SIG-M5 (cell line): ENCODE measurements around the gene TMEM150B.

Experiments used
- DNase-seq: peaks from one replicate; lab custom pipeline; 2025; lab: John Stamatoyannopoulos, UW

TMEM150B gene

DNA sequence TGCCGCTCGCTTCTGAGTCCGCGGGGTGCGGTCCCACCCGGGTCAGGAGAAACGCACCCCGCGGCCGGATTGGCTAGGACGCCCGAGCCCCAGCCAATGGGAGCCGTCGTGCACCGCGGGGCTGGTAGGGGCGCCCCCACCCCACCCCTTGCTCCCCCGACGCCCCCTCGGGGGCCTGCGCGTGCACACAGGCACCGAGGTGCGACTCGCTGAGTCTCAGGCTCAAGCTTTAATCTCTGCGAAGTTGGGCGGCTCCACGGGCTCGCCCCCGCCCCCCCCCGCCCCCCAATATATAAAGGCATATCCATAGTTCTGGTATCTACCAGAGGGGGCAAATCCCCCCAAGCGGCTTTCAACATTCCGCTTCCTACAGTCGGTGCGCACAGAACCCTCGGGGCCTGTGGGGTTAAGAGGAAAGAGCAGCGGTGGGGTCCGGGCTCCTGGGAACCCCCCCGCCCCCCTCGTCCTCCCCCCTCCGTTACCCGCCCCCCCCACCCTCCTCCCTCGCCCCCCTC lies 29.6 kb upstream of the TMEM150B start, which contains the start of gene COX6B2:
Gene COX6B2 (minus strand): TSS at position 22 of the 515 bp plus-strand sequence. CDS start 198 bp downstream, outside the sequence.
- DNase-seq: no peak

DNA sequence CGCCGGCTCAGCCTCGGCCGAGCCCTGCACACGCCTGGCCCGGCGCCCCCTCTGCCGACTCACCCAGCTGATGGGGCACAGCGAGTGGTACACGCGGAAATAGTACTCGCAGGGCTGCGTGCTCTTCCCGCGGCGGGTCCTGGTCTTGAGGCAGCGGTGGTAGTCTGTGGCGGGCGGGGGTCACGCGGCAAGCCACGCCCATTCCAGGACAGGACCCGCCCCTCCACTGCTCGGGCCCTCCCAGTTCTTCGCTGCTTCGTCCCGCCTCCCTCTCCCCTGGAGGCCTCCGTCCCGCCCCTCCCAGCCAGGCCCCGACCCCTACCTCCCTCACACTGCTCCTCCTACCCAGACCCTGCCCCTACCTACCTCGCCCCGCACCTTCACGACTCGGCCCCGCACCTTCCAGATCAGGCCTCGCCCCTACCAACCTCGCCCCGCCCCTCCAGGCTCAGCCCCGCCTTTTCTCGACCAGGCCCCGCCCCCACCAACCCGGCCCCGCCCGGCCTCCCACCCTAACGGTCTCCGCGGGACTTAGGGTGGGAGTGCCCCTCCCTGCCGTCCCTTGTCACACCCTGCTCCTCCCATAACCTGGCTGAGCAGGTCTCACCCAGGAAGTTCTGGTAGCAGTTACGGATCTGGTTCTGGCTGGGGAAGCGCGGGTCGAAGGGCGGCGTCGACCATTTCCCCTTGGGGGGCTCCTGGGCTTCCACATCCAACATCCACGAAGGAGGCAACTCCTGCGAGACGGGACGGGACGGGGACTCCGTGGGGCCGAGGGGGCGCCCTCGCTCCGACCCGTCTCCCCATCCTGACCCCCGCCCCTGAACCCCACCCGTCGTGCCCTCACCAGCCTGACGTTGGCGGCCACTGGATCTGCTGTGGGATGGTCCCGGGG lies 28.9 kb upstream of the TMEM150B start:
- no peak for DNase-seq

DNA sequence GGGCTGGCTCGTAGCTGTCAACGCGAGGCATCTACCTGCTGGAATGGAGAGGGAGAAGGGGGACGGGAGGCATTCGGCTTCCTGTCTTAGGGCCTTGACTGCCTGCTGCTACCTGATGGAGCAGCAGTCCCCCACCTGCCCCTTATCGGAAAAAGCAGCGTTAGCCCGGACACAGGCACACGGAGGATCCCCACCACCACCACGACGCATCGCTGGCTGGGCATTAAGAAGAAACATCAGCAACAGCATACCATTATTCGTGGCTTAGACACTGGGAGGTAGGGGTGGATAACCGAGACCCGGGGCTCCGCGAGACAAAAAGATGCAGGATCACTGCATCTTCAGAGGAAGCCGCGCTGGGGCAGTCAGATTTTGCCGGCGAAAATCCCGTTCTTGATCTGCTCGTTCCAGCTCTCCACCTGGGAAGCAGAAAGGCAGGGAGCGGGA lies 28.2 kb upstream of the TMEM150B start:
- no peak for DNase-seq

DNA sequence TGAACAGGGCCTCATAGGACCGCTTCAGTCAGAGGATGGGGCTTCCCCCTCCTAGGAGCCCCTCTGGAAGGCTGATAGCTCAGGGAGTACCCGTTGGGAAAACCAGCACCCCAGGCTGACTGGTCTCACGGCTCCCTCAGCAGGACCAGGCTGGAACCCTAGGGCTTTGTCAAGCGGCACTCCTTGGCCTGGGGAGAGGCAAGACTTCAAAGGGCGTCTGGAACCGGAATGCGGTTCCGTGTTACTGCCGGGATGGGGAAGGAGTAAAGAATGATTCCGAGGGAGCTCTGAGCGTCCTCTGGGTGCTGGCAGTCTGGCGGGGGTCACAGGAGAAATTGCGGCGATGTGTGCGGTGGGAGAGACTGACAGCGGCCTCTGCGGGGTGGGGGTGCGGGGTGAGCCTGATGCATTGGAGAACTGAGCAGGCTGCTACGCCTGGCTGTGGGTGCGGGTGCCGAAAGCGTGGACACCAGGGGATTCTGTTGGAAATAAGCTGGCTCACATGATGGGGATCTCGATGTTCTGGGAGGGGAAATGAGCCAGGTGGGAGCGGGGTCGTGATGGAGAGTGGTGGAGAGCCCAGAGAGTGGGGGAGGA lies 27.5 kb upstream of the TMEM150B start:
- no peak for DNase-seq

DNA sequence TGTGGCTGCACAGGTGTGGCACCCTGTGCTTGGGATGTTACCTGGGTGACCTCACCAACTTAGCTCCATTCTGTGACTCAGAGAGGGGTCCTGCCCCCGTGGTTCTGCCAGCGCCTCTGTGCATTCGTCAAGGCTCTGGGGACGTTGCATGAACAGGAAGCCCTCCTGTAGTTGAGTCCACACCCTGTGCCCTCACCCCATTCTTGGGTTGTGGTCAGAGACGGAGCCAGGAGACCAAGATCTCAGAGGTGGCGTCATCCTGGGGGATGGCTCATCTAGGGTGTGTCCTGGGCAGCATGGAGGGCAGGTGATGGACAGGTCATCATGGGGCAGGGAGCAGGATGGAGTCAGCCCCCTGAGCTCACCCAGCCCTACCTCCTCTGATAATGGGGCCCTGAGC lies 26.9 kb upstream of the TMEM150B start:
- DNase-seq: no peak

DNA sequence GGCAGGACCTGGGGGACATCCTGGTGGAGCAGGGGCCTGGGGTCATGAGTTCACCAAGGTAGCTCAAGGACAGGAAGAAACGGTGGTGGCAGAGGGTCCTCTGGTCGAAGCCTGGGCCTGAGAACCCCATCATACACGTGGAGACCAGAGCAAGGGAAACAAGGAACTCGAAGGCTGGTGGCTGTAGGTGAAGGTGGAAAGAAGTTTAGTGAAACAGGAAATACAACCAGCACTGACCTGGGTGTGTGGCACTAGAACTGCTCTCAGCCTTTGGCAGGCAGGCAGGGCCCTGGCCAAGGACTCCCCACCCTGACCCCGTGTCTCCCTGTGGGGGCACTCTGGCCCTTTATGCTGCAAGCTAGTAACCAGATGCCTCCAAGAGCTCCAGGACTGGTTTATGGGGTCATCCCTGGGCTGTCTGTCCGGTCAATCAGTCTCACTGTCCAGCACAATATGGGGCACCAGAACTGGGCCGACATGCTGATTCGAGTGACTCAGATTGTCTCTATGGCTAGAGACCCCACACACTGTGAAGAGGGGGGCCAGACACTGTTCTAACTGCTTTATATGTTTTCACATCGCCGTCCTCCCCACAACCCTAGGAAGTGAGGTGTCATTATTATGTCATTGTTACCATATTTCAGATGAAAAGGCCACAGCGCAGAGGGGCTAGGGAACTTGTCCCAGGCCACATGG lies 25.6 kb upstream of the TMEM150B start:
- no peak for DNase-seq

DNA sequence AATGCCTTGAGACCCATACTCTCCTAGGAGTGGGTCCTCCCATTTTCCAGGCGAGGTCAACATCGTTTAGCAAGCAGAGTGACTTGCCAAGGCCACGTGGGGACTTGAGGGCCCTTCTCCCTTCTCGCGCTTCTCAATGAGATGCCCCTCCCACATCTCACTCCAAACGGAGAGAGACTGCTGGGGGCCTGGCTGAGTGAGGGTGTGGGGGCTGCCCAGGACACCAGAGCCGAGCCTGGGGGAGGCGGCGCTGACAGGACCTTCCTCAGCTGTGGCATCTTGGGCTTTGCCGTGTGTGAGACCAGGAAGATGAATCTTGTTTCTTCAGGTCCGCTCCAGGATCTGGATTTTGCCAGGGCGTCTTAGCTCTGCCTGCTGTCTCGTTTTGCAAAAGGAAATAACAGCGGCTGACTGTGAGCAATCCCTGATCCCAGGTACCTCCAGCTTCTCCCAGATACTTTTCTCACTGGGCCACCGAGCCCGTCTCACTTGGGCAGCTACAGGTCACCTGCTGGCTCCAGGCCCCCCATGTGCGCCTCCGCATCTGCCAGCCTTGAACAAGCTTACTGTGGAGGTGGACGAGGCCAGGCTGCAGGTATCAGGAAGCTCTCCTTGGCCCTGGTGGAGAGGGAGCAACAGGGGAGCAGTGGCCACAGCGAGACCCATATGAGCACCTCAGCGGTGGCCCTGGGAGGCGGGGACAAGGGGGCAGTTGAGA lies 23.3 kb upstream of the TMEM150B start:
- DNase-seq: no peak

DNA sequence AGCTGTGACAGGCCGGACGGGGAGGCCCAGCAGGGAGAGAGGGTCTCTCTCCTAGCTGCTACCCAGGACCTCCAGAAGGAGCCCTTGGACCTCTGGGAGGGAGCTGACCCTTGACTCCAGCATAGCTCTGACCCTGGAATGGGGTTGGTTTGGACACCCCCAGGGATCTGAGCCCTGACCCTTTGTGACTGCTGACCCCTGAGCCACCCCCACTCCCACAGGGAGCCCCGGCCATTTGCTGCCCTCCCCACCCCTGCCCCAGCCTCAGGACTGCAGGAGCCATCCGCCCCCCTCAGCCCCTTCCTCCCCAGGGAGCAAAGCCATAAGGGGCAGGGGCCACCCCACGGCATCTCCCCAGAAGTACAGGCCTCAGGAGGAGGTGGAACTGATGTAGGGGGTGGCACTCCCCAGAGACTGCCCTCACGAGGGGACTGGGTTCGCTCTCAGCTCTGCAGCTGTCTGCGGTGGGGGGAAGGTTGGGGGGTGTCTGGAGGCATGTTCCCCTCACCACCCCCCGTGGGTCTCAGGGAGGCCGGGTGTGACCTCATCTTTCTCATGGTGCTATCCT lies 22.4 kb upstream of the TMEM150B start:
- DNase-seq: no peak

DNA sequence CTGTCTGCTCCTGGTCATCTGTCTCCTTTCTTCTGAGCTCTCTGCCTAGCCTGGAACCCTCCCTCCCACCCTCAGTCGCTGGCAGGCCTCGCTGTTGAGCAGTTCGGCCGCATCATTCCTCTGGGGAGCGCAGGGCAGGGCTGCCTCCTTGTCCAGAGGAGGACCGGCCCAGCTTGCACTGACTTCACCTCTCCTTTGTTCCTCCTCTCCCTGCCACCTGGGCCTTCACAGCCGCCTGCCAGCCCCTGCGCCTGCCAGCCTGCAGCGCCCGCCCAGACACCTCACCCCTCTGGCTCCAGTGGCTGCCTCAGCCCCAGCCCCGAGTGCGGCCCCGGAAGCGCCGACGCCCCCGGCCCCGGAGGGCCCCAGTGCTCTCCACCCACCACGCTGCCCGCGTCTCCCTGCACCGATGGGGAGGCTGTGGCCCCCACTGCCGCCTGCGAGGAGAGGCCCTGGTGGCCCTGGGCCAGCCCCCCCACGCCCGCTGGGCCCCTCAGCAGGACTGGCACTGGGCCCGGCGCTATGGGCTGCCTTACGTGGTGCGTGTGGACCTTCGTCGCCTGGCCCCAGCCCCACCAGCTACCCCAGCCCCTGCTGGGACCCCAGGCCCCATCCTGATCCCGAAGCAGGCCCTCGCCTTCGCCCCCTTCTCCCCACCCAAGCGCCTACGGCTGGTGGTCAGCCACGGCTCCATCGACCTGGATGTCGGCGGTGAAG lies 21.7 kb upstream of the TMEM150B start:
- no peak for DNase-seq

DNA sequence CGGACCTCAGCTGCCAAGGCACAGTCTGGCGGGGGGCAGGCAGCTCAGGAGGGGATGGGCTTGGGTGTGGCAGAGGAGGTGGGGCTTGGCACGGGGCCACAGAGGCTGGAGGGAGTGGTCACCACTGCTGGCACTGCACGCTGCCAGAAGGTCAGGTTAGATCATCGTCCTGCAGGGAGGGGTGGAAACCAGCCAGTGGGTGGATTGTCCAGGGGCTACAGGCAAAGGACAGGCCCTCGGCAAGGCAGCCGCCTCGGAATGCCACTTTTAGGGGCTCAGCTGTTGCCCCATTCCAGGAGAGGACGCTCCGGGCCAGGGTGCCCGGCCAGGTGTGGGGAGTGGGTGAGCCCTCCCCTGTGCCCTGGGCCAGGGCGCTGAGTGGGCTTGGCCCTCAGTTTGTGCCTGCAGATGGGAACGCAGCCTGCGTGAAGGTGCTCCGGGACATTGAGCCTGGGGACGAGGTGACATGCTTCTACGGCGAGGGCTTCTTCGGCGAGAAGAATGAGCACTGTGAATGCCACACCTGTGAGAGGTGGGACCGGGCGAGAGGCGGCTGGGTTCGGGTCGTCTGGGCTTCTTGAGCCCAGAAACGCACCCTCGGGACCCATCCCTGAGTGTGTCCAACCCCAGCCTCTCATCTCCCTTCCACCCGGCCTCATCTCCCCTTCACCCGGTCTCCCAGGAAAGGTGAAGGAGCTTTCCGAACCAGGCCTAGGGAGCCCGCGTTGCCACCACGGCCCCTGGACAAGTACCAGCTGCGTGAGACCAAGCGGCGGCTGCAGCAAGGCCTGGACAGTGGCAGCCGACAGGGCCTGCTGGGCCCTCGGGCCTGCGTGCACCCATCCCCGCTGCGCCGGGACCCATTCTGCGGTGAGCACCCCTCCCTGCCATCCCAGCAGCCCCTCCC lies 20.9 kb upstream of the TMEM150B start:
- no peak for DNase-seq

DNA sequence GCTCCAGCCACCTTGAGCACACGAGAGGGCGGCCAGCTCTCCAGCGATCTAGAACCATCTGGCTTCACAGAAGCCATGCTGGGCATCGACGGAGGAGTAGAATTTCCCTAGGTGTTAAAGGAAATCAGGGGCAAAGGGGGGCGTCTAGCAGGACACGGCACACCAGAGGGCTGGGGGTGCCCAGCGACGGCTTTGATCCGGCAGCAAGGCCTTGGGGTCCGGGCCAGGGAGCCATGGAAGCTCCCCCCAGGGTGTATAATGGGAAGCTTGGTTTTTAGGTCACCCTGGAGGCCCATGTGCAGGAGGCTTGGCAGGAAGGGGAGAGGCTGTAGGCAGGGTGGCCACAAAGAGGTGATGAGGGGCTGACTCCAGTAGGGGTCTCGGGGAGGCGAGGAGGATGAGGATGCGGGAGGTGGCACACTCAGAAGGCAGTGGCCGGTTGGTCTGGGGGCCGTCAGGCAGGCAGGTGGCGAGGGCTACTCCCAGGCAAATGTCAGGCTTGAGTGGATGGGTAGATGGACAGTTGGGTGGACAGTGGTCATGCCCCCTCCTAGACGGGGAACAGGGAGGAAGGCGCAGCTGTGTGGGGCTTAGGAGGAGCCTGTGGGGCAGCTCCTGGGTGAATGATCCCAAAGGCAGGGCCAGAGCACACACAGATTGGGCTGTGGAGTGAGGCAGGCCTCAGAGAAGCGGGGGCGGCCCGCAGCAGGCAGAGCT lies 20.1 kb upstream of the TMEM150B start:
- DNase-seq: no peak

DNA sequence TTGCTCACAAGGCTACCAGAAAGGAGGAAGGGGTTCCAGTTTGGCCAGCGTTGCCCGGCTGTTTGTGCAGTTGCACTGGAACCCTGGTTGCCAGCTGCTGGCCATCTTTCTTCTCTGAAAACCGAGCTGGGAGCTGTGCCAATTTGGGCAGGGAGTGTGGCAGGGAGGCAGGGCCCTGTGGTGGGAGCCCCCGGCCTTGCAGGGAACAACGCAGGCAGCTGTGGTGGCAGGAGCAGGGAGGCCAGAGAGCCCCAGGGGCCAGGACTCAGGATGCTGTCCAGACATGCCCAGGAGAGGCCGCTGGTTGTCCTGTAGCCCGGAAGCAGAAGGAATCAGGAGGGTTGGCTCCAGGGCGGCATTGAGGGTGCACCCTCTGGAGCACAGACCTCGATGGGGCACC lies 19.3 kb upstream of the TMEM150B start:
- DNase-seq: no peak

DNA sequence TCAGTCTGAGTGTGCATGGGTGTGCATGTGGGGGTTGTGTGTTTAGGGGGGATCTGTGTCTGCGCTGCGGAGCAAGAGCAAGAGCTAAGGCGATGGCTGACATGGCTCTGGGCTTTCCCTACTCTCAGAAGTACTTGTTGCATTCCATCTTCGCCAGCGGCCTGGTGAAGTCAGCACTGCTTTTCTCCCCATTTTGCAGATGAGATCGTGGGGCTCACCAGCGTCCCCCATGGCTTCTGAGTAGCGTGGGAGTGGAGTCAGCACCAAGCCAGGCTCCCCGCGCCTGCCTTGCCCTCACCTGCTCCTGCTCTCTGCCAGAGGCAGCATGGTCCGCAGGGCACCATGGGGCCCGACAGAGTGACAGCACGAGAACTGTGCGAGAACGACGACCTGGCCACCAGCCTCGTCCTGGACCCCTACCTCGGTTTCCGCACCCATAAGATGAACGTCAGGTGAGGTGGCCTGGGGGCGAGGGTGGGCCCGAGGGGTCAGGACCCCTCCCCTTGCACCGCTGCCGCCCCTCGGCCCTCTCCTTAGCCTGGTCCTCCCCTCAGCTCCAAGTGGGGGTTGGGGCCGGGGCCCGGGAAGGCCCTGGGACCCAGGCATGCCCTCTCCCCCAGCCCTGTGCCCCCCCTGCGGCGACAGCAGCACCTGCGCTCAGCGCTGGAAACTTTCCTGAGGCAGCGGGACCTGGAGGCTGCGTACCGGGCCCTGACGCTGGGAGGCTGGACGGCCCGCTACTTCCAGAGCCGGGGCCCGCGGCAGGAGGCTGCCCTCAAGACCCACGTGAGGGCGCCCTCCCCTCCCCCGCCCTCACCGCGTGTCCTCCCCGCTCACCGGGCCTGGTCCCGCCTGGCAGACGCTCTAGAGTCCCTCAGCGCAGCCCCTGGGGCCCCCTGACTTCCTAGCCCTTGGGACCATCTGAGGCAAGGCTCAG lies 16.7 kb upstream of the TMEM150B start:
- no peak for DNase-seq

DNA sequence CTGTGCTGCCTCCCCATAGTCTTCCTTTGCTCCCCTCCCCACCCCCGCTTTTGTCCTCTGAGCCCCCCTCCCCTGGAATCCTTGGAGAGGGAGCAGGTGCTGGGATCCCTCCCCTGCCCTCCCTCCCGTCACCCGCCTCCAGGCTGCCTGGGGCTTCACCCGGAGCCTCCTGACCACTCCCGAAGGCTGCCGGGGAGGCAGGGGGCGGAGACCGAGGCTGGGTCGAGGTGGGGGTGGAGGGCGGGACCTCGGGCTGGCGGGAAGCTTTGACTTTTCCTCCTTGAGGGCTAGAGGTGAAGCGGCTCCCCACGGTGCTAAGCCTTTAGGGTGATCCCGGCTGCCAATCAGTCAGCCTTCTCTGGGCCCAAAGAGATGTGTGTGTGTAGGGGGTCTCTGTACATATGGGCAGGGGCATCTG lies 16.0 kb upstream of the TMEM150B start:
- DNase-seq: no peak

DNA sequence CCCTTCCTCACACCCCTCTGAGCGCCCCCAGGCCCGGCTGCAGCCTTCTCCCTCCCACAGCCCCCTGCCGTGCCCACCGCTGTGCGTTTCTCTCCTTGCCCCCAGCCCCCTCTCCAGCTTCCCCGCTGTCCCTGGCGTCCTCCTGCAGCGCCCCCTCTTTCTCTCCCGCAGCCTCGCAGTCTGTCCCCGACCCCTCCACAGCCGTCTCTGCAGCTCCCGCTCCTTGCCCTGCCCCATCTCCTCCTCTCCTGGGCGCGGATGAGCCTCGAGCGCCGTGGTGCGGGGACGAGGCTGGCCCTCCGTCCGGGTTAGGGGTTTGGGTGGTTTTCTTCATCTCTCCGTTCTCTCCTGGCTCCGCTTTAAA lies 15.6 kb upstream of the TMEM150B start:
- DNase-seq: no peak

DNA sequence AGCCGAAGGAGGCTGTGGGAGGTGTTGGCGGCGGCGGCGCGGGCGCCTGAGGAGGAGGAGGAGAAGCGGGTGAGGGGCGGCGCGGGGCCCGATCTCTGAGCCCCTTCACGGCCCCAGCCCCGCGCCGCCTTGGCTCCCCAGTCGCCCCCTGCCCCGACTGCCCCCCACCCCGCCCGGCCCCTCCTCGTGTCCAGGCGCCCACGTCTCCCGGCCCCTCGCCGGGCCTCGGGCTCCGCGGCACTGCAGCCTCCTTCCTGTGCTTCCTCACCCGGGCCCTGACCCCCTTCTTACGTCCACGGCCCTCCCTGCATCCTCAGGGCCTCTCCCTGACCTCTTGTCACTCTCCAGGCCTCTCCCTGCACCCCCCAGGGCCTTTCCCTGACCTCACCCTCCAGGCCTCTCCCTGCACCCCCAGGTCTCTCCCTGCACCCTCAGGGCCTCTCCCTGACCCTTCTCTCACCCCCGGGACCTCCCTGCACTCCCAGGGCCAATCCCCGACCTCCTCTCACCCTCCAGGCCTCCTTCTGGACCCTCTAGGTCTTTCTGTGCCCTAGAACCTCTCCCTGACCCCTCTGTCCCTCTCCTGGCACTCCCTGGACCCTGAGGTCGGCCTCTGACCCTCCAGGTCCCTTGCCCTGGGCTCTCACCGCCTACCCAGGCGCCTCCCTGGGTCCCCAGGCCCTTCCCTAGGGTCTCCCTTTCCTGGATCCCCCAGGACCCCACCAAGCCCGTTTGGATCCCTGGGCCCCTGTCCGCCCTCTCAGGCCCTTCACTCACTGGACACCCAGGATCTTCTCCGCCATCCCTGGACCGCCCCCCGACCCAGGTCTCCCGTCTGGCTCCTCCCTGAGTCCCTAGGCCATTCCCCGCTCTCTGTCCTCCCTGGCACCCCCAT lies 15.0 kb upstream of the TMEM150B start:
- no peak for DNase-seq
